NOMO-1 (cell line): ENCODE data around the gene SLC30A1.
"Not testable (repeated sequence)": the region's sequence is repeated elsewhere in the genome, so short reads cannot be mapped to it uniquely, and the experiment has no call there.

ENCODE experiments used
- DNase-seq, 2 experiments: peaks; one replicate each; lab custom pipeline; 2025; ENCODE audit not compliant: unreplicated experiment in 2 of 2; lab: John Stamatoyannopoulos, UW

Gene SLC30A1

DNA sequence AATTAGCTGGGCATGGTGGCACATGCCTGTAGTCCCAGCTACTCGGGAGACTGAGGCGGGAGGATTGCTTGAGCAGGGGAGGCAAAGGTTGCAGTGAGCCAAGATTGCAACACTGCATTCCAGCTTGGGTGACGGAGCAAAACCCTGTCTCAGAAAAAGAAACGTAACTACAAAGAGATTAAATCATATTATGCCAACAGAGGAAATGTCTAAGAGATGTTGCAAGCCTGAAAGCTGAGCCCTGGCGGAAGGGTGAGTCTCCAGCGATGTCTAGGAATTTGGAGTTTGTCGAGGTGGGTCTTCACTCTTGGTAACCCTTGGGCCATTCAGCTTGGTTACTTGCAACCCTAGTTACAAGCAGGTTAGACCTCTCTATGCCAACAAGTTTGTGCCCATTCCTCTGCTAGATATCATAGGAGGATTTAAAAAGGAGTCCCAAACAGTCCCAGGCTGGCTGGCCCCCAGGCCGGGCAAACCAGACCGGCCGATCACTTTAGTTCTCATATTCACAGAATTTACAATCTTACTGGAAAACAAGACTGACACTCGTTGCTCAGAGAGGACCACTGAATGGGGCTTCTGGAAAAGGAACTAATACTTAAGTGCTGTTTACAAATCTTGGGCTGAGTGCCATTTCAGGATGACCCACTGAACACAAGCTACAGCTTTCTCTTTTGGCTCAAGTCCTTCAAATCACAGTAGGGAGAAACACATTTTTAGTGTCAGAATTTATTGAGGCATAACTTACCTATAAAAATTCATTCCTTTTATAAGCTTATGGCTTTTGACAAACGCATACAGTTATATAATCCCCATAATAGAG, 27.1 kb downstream of the SLC30A1 start:
- DNase-seq: peak; percentile 35 to 41

DNA sequence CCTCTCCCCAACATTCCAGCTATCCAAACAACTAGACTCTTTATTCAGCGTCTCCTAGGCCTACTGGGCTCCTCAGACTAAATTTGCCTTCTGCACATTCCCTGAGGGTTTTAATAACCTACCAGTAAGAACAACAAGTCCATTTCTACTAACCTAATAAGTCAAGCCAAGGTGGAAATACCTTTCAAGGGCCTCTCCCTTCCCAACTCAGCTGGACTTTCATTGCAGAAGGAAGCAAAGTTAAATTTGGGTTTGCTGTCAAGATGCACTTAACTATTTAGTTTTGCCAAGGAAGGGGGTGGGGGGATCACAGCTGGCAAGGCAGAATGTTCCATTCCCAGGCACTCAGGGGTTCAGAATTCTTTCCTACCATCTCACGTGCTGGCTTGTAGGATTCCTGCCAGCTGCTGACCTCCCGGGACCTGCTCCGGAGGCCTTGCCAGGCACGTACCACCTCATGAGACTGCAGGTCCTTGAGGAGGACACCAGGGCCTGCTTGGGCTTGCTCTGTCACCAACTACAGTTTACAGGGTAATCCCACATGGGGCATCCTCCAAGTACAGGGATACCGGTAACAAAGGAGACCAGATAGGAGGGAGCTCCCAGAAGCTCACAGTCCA, 29.8 kb downstream of the SLC30A1 start:
- no peak for DNase-seq

DNA sequence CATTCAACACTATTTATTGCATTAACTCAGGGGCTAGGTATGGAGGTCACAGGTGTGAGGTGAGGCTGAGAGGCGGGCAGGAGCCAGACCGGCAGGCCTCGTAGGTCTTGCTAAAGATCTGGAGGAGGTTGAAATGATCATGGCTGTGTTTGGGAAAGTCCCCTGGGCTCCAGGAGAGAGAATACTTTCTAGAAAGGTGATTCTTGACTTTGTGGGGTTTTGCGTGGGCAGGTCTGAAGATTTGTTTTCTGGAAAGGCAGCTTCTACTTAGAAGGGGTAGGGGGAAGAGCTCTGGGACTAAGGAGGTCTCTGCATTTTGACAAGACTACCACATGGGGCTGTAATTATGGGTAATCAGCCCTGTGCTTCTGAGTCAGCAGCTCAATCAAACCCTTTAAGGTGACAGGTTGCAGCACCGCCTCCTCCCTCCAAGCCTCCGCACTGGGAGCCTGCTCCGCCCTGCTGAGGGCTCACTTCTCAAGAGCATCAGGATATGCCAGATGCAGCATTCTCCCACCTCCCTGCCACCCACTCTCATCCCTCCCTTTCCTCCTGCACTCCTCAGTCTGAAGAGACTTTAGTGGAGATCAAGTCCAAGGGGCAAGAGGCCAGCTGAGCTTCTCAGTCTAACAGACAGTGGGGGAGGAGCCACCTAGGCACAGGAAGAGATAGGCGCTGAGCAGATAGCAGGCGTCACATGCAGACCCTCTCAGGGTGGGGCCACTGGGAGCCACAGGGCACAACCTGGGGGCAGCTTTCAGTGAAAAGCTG, 30.5 kb downstream of the SLC30A1 start:
- DNase-seq: no peak

DNA sequence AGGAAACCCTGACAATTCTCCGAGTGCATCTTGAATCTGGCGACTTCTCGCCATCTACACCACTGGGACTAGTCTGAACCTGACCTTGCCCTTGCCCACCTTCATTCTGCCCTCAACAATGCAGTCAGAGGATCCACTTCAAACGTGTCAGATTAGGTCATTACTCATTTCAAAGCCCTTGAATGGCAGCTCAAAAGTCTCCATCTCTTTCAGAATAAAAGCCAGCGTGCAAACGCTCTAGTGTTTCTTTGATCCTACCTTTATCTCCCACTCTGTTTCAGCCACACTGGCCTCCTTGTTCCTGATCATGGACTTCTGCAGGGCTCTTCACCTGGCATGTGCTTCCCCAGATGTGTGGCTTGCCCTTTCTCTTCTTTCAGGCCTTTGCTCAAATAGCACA, 31.3 kb downstream of the SLC30A1 start:
- DNase-seq: no peak

DNA sequence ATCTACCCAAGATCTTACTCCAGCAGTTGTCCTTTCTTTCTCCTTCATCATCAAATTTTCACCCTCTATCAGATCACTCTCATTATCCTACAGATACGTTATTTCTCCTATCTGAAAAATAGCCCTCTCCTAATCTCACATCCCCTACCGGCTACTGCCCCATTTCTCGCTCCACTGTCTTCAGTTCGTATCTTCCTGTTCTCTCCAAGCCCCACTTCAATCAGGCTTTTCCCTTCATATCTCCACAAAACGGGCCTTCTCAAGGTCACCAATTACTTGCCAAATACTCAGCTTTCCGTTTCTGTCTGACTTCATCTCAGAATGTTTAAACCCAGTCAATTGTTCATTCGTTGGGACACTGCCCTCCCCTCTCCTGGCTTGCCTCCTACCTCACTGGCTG, 32.4 kb downstream of the SLC30A1 start:
- DNase-seq: no peak

DNA sequence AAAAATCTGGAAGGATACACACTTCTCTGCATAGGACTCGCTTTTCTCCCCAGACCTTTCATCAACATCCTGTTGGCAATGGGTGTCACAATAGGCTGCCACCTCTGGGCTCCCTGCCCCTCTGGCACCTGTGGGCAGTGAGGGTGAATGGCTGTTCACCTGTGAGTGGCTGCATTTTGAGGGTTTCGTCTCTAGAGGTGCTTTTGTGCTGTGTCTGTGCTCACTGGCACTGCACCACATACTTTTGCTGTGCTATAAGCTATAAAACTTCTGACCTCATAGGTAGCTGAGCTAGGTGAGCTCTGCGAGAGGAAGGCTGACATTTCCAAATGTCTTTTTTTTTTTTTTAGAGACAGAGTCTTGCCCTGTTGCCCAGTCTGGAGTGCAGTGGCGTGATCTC, 35.9 kb downstream of the SLC30A1 start:
- DNase-seq: no peak

DNA sequence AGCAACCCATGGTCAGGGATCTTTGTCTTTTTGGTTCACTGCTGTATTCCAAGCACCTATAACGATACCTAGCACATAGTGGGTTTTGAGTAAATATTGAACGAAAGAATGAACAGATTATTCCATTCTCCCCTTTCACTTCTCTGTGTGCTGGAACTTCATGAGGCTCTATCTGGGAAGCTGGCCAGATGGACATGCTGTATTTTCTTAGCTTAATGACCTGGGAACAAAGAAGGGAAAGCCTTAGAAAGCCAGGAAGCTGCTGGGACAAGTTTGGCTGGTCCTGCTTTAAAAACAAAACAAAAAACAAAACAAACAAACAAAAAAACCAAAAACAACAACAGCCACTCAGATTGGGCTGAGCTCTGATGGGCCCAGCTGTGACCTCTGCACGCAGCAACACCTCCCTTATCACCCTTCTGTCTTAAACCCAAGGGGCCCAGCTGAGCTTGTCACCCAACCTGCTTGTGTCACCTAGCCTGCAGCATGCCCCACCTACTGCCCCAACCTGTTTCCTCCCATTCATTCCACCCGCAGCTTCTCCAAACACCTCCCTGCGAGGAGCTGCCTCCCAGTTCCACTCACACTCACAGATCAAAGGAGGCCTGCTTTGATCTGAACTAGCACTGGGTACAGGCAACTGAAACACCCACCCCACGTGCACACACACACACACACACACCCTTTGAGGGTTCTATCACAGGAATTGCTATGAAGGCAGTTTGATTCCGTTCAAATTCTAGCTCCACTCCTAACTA, 37.1 kb downstream of the SLC30A1 start:
- no peak for DNase-seq

DNA sequence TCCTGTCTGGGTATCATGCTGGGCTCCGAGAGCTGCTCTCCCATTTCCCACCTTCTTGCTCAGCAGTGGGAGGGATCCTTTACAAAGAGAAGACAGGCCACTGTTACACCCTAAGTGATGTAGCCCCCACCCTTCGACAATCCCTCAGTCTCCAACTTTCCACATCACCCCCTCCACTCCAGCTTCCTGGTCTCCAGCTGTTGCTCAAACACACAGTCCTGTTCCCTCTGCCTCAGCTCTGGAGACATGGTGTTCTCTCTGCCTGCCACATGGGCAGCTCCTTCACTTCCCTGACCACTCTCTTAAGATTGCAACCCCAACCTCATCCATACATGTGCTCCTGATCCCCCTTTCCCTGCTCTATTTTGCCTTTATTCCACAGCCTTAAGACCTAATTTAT, 37.7 kb downstream of the SLC30A1 start:
- no peak for DNase-seq

DNA sequence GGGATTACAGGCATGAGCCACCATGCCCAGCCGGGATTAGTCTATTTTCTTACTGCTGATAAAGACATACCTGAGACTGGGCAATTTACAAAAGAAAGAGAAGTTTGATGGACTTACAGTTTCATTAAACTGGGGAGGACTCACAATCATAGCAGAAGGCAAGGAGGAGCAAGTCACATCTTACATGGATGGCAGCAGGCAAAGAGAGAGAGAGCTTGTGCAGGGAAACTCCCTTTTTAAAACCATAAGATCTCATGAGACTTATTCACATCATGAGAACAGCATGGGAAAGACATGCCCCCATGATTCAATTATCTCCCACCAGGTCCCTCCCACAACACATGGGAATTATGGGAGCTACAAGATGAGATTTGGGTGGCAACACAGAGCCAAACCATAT, 38.1 kb downstream of the SLC30A1 start:
- not testable (repeated sequence) for DNase-seq

DNA sequence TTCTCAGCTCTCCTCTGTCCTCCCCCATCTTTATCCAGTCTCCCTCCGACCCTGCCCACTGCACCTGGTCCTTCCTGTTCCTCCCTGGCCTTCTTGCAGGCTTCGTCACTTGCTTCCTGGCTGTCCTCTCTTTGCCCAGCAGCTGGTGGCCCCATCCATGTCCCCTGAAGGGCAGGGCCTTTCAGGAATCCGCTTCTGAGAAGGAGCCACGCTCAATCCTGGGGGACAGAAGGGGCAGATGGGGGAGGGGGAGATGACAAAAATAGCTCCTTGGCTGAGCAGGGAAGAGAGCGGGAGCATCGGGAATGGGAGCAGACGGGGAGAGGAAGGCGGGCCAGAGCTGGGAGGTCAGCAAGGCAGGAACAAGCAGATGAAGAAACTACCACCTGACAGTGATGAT, 40.7 kb downstream of the SLC30A1 start:
- no peak for DNase-seq

DNA sequence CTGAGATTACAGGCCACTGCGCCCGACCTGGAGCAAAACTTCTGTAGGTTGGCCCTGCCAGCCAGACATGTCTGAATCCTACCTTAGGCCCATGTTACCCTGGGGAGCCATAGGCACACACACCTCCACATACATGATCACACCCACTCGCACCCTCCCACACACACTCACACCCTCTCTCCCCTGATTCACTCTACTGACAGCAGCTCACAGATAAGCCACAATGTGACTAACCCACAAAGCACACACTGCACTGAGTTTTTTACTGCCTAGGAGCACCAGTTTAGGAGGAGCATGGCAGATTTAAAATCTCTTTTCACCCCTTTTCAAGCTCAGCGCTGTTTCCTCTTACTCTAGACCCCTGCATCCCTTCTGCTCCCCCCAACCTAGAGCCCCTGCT, 41.7 kb downstream of the SLC30A1 start:
- no peak for DNase-seq

DNA sequence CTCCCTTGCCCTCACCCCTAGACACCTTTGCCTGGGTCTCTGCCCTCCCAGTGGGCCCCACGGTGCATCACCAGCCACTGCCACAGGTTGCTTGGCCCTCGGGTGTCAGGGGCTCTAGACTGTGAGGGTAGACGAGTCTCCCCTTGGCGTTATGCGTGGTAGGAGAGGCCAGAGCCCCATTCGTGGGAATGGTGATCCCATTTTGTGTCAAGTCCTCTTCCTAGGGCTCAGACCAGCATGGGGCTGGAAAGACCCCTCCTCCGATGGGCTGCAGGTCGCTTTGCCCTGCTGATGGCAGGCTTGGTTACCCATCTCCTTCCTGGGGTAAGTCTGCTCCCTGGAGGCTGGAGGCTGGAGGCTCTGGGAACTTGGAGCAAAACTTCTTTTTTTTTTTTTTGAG, 42.4 kb downstream of the SLC30A1 start:
- DNase-seq: no peak

DNA sequence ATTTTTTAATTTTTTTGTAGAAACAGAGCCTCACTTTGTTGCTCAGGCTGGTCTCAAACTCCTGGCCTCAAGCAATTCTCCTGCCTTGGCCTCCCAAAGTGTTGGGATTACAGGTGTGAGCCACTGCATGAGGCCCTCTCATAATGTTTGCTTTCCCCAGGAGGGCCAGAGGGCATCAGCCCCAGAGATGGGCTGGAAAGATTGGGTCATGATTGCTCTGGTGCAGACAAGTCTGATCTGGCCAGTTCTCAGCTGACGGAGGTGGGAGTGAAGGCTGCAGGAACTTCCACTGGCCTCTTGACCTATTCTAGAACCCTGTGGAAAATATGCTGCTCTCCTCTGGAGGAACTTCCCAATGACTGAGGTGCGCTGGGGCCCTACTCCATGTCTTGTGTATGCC, 43.6 kb downstream of the SLC30A1 start:
- DNase-seq: no peak

DNA sequence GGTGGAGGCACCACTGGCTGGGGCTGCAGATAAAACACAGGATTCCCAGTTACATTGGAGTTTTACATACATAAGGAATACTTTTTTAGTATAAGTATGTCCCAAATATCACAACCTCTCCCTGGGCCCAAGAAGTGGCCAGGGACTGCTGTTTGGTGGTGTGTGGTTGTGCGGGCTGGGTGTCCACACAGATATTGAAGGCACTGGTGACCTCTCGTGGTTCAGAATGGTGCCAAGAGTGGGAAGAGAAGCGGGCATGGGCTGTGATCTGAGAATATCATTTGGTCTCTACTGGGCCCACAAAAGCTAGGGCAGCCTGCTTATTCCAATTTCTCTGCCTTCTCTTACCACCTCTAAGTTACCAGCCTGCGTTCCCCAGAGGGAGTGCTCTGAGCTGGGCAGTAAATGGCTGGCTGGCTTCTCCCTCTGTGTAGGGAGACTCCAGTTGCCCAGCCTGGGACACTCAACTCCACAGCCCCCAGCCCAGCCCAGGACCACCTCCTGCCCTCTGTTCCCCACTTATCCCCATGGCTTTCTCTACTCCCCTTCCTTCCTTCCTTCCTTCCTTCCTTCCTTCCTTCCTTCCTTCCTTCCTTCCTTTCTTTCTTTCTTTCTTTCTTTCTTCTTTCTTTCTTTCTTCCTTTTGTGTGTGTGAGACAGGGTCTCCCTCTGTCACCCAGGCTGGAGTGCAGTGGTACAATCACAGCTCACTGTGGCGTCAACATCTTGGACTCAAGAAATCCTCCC, 44.2 kb downstream of the SLC30A1 start:
- DNase-seq: no peak

DNA sequence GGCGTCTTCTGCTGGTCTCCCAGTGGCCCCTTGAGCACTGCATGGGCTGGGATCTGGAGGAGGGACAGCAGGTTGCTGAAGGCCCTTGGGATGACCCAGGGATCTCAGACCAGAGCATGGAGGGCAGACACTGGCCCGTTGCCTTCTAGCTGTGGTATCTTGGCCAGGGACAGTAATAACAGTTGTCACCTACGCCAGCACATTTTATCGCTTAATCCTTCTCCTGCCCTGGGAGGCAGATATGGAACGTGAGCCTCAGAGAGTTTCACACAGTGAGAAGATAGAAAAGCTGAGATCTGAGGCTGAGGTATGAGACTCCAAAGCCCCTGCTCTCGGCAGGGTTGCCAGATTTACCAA, 46.9 kb downstream of the SLC30A1 start:
- DNase-seq: no peak

DNA sequence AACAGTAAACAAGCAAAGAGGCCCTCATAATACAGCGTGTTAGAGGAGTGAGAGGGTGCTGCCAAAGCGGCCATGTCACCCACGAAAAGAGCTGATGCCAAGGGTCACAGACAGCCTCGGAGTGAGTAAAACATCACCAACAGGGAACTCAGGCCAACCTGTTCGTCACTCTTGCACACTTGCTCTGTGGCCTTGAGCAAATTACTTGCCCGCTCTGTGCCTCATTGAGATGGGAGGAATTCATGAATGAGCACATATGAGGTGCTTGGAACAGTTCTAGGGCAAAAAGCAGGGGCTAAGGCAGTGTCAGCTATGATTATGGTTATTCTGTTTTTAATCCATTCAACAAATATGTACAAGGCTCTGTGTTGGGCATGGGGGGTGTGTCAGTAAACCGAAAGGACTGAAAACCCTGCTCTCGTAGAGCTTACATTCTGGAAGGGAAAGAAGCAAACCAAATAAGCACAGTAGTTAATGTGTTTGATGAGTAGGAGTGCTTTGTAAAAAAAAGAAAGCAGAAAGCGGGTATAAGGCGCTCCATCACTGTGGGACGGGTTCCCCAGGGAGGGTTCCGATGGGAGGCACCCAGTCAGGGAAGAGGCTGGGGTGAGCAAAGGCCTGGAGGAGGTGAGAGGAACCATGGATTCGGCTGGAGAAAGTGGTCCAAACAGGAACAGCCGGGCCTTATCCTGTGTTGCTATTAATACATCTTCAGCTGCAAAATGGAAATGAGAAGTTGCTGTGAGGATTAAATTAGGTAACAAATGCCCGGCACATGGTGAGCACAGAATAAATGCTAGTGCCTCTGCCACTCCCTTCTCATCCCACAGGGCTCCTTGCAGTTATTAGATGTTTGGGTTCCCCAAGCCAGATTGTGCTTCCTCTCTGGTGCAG, 47.5 kb downstream of the SLC30A1 start:
- DNase-seq: no peak

DNA sequence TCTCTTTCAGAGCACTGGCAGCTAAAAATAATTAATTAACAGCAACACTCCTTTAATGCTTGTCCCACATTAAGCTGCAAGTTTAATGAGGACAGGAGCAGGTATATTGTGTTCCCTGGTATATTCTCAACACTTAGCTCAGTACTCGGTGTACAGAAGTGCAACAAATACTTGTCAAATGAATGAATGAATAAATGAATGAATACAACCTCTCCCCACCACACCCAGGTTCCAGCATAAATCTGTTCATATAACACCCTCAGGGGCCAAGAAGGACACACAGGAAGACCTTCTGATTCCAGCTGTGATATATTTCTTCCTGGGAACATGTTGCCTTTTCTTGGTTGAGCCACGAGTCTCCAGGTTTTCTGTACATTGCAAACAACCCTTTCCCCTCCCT, 48.9 kb downstream of the SLC30A1 start:
- no peak for DNase-seq

DNA sequence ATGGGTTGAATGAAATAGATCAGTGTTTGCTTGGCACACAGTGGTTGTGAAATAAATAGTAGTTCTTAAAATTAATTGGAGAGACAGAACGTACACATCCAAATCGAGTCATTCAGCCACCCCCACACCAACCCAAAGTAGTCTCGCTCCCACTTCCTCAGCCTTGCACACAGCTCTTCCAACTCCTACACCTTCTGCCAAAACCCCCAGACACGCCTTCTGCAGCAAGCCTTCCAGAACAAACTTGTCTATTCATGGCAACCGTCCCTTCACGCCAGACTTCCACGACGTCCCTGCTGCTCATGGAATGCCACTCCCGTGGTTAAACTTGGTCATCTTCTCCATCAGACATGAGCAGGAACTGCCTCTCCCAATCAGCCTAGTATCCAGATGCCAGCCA, 49.5 kb downstream of the SLC30A1 start:
- DNase-seq: no peak

DNA sequence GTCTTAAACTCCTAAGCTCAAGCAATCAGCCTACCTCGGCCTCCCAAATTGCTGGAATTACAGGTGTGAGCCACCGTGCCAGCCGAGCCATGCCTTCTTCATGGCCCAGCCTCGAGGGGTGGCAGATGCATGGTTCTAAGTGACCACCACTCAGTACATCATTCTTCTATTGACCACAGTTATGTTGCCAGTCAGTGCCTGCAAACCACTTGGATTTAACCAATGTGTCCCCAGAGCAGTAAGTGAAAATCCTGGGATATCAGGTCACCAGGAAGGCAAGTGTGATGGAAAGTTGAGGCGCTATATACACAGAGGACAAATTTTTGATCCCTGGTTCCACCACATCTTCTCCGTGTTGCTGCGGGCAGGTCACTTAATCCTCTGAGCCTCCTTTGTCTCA, 50.0 kb downstream of the SLC30A1 start:
- DNase-seq: no peak

DNA sequence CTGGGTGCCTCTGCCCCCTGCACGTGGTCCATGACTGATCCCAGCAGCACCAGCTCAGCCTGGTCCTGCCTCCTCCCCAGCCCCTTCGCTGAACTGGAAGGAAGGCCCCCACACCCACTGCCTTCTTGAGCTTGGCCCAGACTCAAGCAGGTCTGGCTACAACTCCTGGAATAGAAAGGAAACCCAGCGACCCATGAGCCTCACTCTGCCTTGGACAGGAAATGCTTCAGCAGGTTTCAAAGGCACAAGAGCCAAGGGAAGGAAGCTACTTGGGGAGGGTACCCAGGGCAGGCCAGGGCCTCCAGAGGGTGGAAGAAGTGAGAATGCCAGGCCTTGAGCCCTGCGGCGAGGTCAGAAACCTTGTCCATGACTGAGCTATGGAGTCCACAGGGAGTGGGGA, 51.1 kb downstream of the SLC30A1 start:
- no peak for DNase-seq
